ENCODE measurements around the gene LSR. TPM values are rescaled to one million over a fixed set of nuclear protein-coding genes. Genes with fewer than 3 reads are reported as not detected.

The LSR gene, protein sequence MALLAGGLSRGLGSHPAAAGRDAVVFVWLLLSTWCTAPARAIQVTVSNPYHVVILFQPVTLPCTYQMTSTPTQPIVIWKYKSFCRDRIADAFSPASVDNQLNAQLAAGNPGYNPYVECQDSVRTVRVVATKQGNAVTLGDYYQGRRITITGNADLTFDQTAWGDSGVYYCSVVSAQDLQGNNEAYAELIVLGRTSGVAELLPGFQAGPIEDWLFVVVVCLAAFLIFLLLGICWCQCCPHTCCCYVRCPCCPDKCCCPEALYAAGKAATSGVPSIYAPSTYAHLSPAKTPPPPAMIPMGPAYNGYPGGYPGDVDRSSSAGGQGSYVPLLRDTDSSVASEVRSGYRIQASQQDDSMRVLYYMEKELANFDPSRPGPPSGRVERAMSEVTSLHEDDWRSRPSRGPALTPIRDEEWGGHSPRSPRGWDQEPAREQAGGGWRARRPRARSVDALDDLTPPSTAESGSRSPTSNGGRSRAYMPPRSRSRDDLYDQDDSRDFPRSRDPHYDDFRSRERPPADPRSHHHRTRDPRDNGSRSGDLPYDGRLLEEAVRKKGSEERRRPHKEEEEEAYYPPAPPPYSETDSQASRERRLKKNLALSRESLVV
- total RNA-seq (2021; ENCODE audit: unreplicated experiment) = 211 TPM
- polyA plus RNA-seq (2012) = 486 and 684 TPM in 2 replicates
- percentile 86 among the genes with signal in this experiment for Bru-seq, nascent RNA
- percentile 87 among the genes with signal in this experiment for BruChase-seq, experiment 1, labeled RNA remaining after a 6-hour chase
- percentile 85 among the genes with signal in this experiment for BruChase-seq, experiment 2, labeled RNA remaining after a 2-hour chase
- long read RNA-seq, transcript LSR-203 (8 exons, 1,963 nt) = major isoform, 239 of 633 reads
- long read RNA-seq, transcript LSR-214 (10 exons, 2,274 nt) = minor isoform, 29 of 633 reads
- long read RNA-seq, transcript LSR-202 (9 exons, 2,105 nt) = minor isoform, 72 of 633 reads
- long read RNA-seq, transcript LSR-212 (9 exons, 2,480 nt) = minor isoform, 22 of 633 reads
- long read RNA-seq, partial matches to known transcripts = 165 of 633 reads
- long read RNA-seq, other reads (novel, unspliced or antisense) = 99 of 633 reads

DNA sequence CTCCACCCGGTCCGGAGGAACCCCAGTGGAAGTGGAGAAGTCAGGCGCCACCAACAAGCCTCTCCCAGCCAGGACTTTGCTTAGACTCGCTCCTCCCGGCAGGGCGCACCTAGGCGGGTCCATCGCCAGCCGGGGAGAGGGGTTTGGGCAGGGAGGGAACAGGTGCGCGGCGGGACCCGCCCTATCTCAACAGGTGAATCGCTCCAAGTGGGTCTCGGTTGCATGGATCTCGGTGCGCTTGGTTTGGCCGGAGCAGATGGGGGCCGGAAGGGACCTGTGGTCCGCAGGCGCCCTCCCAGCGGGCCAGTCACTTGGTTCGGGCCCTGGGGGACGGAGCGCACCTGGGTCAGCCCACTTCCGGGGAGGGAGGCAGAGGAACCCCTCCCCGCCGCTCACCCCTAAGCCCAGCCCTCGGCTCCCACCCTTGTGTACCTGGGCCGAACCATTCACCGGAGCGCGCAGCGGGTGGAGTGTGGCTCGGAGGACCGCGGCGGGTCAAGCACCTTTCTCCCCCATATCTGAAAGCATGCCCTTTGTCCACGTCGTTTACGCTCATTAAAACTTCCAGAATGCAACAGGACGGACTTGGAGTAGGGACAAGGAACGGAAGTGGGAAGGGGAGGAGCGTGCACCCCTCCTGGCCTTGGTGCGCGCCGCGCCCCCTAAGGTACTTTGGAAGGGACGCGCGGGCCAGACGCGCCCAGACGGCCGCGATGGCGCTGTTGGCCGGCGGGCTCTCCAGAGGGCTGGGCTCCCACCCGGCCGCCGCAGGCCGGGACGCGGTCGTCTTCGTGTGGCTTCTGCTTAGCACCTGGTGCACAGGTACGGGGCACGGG is at the start of gene LSR:
TSS of gene LSR (plus strand) at position 693 of the 836 bp plus-strand sequence. CDS start at position 714, 21 bp downstream.
- Histone ChIP-seq H4K20me1 (ENCODE audit: insufficient read depth) (peaks cover 4% of the 10 kb centered on the region; the same call in 1 of the 2 replicates), H3K4me1 (ENCODE audit: control insufficient read depth in 1 of 2, insufficient read depth in 2 of 2, low read length in 2 of 2) (peaks cover 10 to 26% of the 10 kb centered on the region in 2 experiments), H3K27ac (ENCODE audit: low read depth, low read length) (peak within 1 kb of the TSS; percentile 98), H3K4me3 (replicated peaks in 1 of 2; ENCODE audit: low read depth in 1 of 2, low read length in 2 of 2) (peak within 1 kb of the TSS; percentile 98 to 99), H3K9me2 (ENCODE audit: insufficient read depth) (no peaks in the 10 kb centered on the region), H3K9me3 (ENCODE audit: control insufficient read depth in 1 of 2, insufficient read depth in 1 of 2, low read depth in 1 of 2, low read length in 2 of 2) (0 out of 4 replicates have a peak, but pooled peaks cover 0 to 5% of the 10 kb centered on the region in 2 experiments), H3K27me3 (ENCODE audit: insufficient read depth, low read length) (no peaks in the 10 kb centered on the region), H2AFZ (ENCODE audit: low read depth, low read length, poor library complexity, severe bottlenecking) (peak within 1 kb of the TSS; percentile 25), H3K9ac (ENCODE audit: low read length) (peak within 1 kb of the TSS; percentile 93), H3K36me3 (ENCODE audit: control insufficient read depth in 1 of 2, insufficient read depth in 2 of 2, low read length in 2 of 2) (peaks cover 12 to 22% of the 10 kb centered on the region in 2 experiments), H3K4me2 (ENCODE audit: low read length) (peak within 1 kb of the TSS; percentile 93), H3K79me2 (ENCODE audit: insufficient read depth, low read length) (peaks cover 44% of the 10 kb centered on the region)
- intact Hi-C loops (cut with micrococcal nuclease) = loop anchor here (5.0 kb wide), 2 partner anchors 86 to 181 kb away; no protein-coding TSS in a partner anchor
- ChIA-PET CTCF (no interaction called here), POLR2A (interaction anchor here (1.0 kb wide), 1 partner anchor 760 kb away, joined by 3 read pairs; the partner anchor contains the start of gene SYNE4), RAD21 (ENCODE audit: low non-redundant PET in 1 of 2, low total read pairs in 2 of 2, uncharacterized antibody in 2 of 2, unreplicated experiment in 2 of 2) (no interaction called here)
- BruUV-seq (replicated peaks) = no TSS peak
- DNase-seq (ENCODE audit: low read depth, low spot score) (peak; percentile 94), ATAC-seq (peak; percentile 84)
- TF ChIP-seq SIN3A (IDR thresholded peaks at IDR 0.05; ENCODE audit: low read depth) (peak; percentile 94), EZH2 (IDR thresholded peaks at IDR 0.05) (no peak), ZNF274 (IDR thresholded peaks at IDR 0.05; ENCODE audit: low read depth, low read length) (no peak), EGR1 (IDR thresholded peaks at IDR 0.05; ENCODE audit: low read depth) (no peak; the same call in 1 of the 2 replicates), CBX3 (IDR thresholded peaks at IDR 0.05; ENCODE audit: low read depth) (no peak), CEBPB (IDR thresholded peaks at IDR 0.05; ENCODE audit: low read depth) (no peak), YY1 (IDR thresholded peaks at IDR 0.05; ENCODE audit: extremely low read depth, insufficient replicate concordance, low read depth, low read length) (peak; percentile 85), FOSL1 (IDR thresholded peaks at IDR 0.05; ENCODE audit: low read depth) (no peak), SP1 (IDR thresholded peaks at IDR 0.05; ENCODE audit: low read depth) (peak; percentile 89), RAD21 (IDR thresholded peaks at IDR 0.05; ENCODE audit: low read depth) (no peak), POLR2A (IDR thresholded peaks at IDR 0.05; ENCODE audit: borderline replicate concordance, extremely low read depth, insufficient read depth, insufficient read length) (peak; percentile 99), TCF7L2 (IDR thresholded peaks at IDR 0.05; ENCODE audit: borderline replicate concordance, extremely low read depth, insufficient read depth, insufficient read length) (peak; percentile 20), SRF (IDR thresholded peaks at IDR 0.05; ENCODE audit: low read depth) (no peak; the same call in 1 of the 2 replicates), JUND (IDR thresholded peaks at IDR 0.05) (peak; percentile 85), ZFX (IDR thresholded peaks at IDR 0.05) (no peak; the same call in 1 of the 2 replicates), POLR2AphosphoS5 (IDR thresholded peaks at IDR 0.05; ENCODE audit: low read depth, low read length) (peak; percentile 99)
- TF ChIP-seq, protein P1, sequence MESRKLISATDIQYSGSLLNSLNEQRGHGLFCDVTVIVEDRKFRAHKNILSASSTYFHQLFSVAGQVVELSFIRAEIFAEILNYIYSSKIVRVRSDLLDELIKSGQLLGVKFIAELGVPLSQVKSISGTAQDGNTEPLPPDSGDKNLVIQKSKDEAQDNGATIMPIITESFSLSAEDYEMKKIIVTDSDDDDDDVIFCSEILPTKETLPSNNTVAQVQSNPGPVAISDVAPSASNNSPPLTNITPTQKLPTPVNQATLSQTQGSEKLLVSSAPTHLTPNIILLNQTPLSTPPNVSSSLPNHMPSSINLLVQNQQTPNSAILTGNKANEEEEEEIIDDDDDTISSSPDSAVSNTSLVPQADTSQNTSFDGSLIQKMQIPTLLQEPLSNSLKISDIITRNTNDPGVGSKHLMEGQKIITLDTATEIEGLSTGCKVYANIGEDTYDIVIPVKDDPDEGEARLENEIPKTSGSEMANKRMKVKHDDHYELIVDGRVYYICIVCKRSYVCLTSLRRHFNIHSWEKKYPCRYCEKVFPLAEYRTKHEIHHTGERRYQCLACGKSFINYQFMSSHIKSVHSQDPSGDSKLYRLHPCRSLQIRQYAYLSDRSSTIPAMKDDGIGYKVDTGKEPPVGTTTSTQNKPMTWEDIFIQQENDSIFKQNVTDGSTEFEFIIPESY (IDR thresholded peaks at IDR 0.05; ENCODE audit: extremely low read depth, insufficient replicate concordance, low read length) = peak; percentile 69
- TF ChIP-seq, protein P2, sequence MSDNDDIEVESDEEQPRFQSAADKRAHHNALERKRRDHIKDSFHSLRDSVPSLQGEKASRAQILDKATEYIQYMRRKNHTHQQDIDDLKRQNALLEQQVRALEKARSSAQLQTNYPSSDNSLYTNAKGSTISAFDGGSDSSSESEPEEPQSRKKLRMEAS (IDR thresholded peaks at IDR 0.05) = peak; percentile 81
- TF ChIP-seq, protein P3, sequence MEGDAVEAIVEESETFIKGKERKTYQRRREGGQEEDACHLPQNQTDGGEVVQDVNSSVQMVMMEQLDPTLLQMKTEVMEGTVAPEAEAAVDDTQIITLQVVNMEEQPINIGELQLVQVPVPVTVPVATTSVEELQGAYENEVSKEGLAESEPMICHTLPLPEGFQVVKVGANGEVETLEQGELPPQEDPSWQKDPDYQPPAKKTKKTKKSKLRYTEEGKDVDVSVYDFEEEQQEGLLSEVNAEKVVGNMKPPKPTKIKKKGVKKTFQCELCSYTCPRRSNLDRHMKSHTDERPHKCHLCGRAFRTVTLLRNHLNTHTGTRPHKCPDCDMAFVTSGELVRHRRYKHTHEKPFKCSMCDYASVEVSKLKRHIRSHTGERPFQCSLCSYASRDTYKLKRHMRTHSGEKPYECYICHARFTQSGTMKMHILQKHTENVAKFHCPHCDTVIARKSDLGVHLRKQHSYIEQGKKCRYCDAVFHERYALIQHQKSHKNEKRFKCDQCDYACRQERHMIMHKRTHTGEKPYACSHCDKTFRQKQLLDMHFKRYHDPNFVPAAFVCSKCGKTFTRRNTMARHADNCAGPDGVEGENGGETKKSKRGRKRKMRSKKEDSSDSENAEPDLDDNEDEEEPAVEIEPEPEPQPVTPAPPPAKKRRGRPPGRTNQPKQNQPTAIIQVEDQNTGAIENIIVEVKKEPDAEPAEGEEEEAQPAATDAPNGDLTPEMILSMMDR (IDR thresholded peaks at IDR 0.05 in 2 of 3, conservative IDR thresholded peaks at IDR 0.05 in 1 of 3; ENCODE audit: borderline replicate concordance in 1 of 3, insufficient read depth in 1 of 3, low read depth in 2 of 3, low read length in 2 of 3) = no peak
